HG02759 (cell line): ENCODE measurements around the gene RIMBP3C.
"Not testable (repeated sequence)": the region's sequence is repeated elsewhere in the genome, so short reads cannot be mapped to it uniquely, and the experiment has no call there.

ENCODE experiments used
- ATAC-seq: cut with Tn5 transposase; IDR thresholded peaks from one replicate; pipeline ENCODE4 v1.9.1; 2021; ENCODE audit warnings: mild to moderate bottlenecking, moderate library complexity; ENCODE audit not compliant: unreplicated experiment

RIMBP3C gene

GRCh38 chr22:21579474-21579851 lies 28.2 kb upstream of the RIMBP3C start:
- ATAC-seq: no peak

- ATAC-seq: no peak
Observed at GRCh38 chr22:21573750-21574494, 22.7 kb upstream of the RIMBP3C start.

- ATAC-seq: no peak
Observed at GRCh38 chr22:21573293-21573734, 22.1 kb upstream of the RIMBP3C start.

GRCh38 chr22:21571679-21572078 lies 20.4 kb upstream of the RIMBP3C start:
- no peak for ATAC-seq

GRCh38 chr22:21570398-21570797 lies 19.1 kb upstream of the RIMBP3C start:
- no peak for ATAC-seq

GRCh38 chr22:21569459-21570170 lies 18.4 kb upstream of the RIMBP3C start:
- no peak for ATAC-seq

GRCh38 chr22:21569076-21569427 lies 17.8 kb upstream of the RIMBP3C start:
- not testable (repeated sequence) for ATAC-seq

GRCh38 chr22:21568347-21569075 lies 17.2 kb upstream of the RIMBP3C start:
- ATAC-seq: peak; percentile 23

- ATAC-seq: peak; percentile 78
Observed at GRCh38 chr22:21567456-21568346, 16.4 kb upstream of the RIMBP3C start, which contains the start of gene UBE2L3. TSS of gene UBE2L3 (plus strand) at chr22:21567714. CDS start at chr22:21567745, 31 bp downstream.

GRCh38 chr22:21564411-21564810 lies 13.2 kb upstream of the RIMBP3C start:
- no peak for ATAC-seq

GRCh38 chr22:21563912-21564311 lies 12.7 kb upstream of the RIMBP3C start:
- no peak for ATAC-seq

- not testable (repeated sequence) for ATAC-seq
Observed at GRCh38 chr22:21560657-21561056, 9.4 kb upstream of the RIMBP3C start.

- ATAC-seq: not testable (repeated sequence)
Observed at GRCh38 chr22:21559345-21560125, 8.3 kb upstream of the RIMBP3C start.

GRCh38 chr22:21550678-21551047 lies 598 bp downstream of the RIMBP3C start:
- ATAC-seq: peak; percentile 32

- peak; percentile 78 for ATAC-seq
Observed at GRCh38 chr22:21550008-21550677, 1.1 kb downstream of the RIMBP3C start.

- peak; percentile 3 for ATAC-seq
Observed at GRCh38 chr22:21549558-21549957, 1.7 kb downstream of the RIMBP3C start.

GRCh38 chr22:21544432-21545322 lies 6.6 kb downstream of the RIMBP3C start:
- not testable (repeated sequence) for ATAC-seq

- not testable (repeated sequence) for ATAC-seq
Observed at GRCh38 chr22:21539862-21540261, 11.4 kb downstream of the RIMBP3C start.
